HG03139 (cell line): ENCODE results near the gene PARG.
"Not testable (repeated sequence)": the region's sequence is repeated elsewhere in the genome, so short reads cannot be mapped to it uniquely, and the experiment has no call there.

ENCODE experiments used
- ATAC-seq: cut with Tn5 transposase; IDR thresholded peaks from one replicate; pipeline ENCODE4 v1.9.1; 2021; ENCODE audit not compliant: unreplicated experiment

The PARG gene

DNA sequence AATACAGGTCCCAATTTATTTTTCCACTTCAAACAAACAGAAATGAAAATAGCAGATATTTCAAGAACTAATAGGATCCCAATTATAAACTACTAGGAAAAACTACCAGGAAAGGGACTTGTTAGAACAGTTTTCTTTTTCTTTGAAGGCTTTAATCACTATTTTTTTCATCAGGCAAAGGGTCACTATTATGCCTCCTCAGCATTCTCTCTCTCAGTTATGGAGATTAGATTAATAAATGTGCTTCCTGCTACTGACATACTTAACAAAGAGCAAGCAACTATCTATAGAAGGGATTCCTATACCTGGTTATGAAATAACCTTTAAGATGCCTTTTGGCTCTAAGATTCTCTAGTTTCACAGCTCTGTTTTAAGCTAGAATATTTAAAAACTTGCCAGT lies 108.7 kb downstream of the PARG start:
- no peak for ATAC-seq

DNA sequence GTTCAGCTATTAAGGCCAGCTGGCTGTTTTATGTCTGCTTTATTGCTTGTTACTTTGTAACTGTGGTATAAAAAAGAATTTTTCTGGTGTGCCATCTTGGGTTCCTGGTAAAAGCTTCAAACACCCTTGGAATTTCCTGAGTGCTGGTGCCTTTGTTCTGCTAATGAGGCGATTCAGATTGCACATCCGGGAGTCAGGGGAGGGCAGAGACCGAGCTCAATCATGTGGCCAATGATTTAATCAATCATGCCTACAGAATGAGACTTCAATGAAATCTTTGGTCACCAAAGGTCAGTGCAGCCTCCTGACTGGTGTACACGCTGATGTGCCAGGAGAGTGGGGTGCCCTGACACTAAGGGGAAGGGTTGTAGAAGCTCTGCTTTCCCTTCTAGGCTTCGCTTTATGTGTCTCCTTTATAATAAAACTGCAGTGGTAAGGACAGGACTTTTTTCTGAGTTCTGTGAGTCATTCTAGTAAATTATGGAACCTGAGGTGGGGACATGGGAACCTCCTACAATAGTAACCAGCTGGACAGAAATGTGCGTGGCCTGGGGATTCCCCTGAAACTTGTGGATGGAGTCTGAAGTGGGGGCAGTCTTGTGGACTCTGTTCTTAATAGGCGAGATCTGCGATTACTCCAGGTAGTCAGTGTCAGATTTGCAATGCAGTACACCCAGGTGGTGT lies 110.3 kb downstream of the PARG start:
- no peak for ATAC-seq

DNA sequence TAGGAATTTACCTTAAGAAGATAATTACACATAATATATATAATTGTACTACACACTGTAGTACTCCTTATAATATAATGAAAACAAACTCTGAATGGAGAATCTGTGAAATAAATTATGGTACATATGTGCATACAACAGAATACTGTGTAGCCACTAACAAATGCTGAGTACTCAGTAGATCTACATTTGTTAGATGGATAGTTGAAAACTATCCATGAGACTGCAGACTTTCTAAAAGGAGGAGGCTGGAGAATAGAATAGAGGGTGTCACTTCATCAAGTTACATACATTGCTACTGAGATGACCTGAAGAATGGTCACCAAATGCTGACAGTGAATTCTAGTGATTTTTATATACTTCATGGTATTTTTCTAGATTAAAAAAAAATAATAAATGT lies 111.0 kb downstream of the PARG start:
- no peak for ATAC-seq

DNA sequence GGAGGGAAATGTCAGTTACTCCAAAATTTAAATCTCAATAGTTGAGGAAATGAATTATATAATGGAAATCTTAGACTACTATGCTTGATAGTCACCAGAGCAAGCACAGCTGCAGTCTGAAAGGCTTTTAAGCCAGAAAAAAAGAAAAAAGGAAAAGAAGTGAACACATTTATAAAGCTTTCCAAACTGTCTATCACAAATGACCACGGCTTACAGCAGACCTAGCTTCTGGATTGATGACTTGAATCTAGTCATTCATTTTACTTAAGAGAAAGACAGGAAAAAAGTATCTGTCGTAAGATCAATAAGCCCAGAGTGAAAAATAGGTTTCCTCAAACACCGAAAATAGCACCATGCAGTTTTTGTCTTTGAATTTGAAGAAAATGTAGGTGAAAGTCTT lies 111.8 kb downstream of the PARG start:
- no peak for ATAC-seq

DNA sequence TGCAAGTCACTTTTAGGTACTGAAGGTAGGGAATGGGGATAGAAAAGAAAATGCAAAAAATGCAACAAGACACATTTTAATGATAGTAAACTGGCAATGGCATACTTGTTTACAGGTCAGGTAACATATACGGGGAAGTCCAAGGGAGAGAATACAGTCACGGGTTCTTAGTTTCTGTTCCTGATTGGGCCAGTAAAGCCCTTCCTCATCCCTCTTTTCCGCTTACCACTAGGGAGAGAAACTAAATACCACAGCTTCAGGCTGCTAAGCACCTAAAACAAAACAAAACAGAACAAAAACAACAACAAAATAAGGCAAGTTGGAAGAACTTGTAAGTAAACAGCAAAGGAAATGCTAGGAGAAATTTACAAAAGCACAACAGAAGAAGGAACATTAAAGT lies 114.5 kb downstream of the PARG start:
- ATAC-seq = no peak

DNA sequence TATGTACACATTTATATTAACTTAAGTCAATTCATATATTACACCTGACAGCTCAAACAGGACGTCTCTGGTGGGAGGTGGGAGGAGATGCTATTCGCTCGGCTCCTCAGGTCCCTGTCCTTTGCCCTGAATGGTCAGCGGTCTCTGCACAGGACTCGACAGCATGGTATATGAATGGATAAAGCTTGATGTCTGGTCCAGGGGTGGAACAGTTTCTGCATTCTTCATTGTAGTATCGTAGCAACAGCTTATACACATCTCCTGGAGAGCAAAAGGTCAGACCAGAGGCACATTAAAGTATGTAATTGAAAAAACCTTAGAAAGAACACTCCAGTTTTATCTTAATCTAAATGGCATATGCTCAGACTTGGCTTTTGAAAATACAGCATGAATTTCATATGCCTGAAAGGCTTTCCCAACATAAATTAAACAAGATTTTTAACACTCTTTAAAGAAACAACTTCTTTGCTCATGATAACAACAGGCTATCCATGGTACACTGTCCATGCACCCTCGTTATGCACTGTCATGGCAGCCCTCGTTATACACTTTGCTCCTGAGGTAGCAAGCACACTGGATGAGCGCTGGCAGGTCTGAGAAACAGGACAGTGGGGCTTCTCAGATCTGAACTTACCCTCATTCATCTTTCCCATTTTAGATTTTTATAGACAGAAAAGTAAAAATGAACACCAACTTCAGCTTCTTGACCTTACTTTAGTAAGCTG lies 122.4 kb downstream of the PARG start:
- no peak for ATAC-seq

DNA sequence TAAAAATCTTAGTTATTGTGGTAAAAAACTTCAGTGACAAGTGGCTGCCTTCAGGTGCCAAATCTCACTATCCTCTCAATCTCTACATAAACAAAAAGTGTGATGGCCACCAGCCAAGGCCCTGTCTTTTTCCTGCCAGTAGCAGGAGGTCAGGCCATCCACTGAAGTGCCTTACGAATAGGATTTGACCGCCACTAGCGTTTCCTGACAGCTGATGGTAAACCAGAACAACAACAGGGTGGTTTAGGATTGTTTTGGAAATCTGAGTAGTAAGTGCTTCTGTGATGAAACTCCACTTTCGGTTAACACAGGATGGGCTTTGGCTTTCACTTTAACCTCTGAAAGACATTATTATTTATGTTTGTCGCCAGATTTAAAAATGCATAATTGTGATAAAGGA lies 124.0 kb downstream of the PARG start:
- ATAC-seq = no peak

DNA sequence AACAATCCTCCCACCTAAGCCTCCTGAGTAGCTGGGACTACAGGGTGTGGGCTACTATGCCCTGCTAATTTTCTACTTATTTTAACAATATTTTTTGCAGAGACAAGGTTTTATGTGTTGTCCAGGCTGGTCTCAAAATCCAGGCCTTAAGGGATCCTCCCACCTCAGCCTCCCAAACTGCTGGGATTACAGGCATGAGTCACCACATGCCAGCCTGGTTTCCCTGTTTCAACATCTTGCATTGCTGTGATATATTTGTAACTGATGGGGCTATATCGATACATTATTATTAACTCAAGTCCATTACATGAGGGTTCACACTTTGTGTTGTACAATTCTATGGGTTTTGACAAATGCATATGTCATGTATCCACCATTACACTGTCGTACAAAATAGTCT lies 137.8 kb downstream of the PARG start:
- no peak for ATAC-seq

DNA sequence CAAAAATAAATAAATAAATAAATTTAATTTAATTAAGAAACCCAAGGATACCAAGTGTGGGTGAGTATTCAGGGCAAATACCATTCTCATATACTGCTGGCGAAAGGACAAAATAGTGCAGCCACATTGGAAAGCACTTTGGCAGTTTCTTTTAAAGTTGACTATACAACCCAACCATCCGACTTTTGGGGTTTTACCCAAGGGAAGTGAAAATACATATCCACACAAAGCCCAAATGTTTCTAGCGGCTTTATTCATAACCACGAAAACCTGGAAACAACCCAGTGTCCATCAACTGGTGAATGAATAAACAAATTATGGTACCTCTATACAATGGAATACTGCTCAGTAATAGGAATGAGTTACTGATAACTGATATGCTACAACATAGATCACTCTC lies 143.6 kb downstream of the PARG start:
- no peak for ATAC-seq

DNA sequence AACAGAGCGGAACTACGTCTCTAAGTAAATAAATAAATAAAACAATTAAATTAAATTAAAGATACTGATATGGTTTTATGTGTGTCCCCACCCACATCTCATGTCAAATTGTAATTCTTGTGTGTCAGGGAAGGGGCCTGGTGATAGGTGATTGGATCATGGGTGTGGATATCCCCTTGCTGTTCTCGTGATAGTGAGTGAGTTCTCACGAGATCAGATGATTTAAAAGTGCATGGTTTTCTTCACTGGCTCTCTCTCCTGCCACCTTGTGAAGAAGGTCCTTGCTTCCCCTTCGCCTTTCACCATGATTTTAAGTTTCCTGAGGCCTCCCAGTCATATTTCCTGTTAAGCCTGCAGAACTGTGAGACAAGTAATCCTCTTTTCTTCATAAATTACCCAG lies 150.7 kb downstream of the PARG start:
- ATAC-seq = no peak

DNA sequence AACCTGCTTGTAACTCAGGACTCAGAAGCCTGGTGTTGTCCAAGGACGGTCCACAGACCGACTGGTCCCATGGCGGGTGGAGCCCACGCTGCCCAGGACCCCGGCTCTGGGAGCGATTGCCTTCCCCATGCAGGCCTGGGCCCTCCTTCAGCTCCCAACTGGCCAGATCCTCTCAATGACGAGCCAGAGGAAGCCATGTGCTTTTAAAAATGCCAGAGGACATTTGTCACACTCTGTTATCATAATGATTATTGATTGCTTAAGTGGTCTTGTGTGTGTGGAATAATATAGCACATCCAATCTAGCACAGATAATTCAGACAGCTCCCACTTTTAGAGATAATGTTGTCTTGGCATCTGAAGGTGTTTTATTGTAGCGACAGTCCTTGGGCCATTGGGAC lies 157.1 kb downstream of the PARG start:
- no peak for ATAC-seq

DNA sequence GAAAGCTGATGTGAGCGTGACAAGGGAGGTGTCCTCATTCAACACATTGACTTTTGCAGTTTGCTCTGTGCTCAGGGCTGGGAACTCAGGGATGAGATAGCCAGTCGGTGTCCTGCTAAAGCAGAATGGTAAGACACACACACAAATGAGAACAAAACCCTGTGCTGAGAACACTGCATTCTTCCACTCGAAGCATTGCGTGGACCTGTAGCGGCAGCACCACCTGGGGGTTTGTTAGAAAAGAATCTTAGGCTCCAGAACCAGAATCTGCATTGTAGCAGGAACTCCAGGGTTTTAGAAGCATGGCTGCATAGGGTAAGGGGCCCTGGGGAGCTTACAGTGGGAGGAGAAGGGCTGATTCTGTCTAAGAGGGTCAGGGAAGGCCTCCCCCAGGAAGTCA lies 158.2 kb downstream of the PARG start:
- no peak for ATAC-seq

DNA sequence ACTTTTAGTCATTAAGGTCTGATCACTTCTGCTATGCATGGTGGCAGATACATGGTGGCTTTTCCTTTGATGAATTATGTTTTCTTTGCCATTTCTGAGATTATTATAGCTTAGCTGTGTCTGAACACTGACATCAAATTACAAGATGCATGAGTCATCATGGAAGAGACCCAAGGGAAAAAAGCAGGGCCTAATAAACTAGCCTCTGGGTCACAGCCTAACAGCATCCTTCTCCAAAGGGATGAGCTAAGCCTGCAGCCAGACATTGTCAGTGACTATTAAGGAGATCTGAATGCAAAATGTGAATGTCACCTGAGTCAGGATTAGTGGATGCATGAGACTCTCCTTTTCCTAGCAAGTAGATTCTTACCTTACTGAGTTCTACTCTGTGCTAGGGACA lies 160.6 kb downstream of the PARG start:
- ATAC-seq = no peak

DNA sequence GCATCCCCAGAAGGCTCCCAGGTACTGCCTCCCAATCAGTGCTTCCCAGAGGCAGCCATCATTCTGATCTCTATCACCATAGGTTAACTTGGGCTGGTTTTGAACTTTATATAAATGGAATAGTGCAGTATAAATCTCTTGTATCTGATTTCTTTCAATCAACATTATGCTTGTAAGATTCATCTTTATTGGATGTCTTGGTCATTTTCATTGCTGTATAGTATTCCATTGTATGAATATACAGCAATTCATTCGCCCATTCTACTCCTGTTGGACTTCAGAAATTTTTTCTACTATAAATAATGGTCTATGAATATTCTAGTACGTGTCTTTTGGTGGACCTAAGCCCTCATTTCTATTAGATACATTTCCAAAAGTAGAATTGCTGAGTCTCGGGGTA lies 163.6 kb downstream of the PARG start:
- no peak for ATAC-seq

DNA sequence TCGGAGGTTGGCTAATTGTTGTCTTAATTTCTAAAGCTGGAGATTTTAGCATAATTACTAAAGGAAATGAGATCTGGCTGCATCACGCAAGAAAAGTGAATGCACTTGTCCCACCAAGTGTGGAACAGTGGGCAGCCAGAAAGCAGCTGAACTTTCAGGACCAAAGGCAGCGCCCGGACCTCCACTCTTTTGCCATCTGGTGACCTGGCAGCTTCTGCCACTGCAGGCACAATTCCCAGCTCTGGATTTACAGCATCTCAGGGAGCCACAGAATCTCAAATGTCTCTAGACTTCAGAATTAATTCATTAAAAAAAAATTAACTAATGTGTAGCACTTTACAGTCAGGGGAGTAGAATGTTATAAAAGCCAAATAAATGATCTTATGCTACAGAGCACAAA lies 165.0 kb downstream of the PARG start:
- ATAC-seq = no peak

DNA sequence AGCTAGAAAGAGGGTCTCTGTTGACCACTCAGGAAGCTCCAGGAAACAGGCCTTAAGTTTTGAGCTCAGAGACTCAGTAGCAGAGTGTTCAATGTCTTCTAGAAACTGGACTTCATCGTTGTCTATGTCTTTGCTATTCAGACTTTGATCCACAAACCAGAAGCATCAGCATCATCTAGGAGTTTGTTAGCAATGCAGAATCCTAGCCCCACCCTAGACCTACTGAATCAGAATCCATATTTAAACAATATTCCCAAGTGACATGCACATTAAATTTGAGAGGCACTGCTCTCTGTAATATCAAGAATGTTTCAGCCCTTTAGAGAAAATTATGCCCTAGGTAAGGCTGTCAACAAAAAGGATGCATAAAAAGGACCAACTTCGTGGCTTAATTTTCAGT lies 166.8 kb downstream of the PARG start:
- ATAC-seq = no peak

DNA sequence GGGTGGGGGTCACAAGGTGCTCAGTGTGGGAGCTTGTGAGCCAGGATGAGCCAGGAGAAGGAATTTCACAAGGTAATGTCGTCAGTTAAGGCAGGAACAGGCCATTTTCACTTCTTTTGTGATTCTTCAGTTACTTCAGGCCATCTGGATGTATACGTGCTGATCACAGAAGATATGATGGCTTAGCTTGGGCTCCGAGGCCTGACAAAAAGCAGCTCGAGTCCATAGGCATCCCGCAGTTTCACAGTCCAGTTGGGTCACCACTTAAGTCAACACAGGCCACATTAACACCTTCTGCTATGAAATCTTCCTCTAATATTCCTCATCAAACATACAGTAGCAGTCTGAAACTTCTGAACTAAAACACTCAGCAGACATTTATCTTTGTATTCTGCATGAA lies 168.9 kb downstream of the PARG start:
- ATAC-seq = not testable (repeated sequence)

DNA sequence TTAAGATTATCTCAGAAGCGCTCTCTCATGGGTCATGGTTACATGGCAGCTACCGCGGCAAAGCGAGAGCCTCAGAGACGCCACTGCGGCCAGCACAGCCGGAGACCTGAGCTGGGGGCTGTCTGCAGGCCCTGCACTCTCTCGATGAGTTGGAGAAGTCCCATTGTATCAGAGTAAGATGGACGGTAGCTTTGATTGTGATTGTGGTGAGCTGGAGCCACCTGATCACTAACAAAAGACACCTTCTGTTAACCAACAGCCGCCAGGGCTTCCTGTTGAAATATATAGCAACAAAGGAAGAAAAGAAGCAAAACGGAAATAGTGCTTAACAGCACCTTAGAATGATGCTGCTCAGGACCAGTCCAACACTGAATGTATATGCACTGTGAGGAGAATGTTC lies 170.8 kb downstream of the PARG start:
- ATAC-seq = not testable (repeated sequence)

DNA sequence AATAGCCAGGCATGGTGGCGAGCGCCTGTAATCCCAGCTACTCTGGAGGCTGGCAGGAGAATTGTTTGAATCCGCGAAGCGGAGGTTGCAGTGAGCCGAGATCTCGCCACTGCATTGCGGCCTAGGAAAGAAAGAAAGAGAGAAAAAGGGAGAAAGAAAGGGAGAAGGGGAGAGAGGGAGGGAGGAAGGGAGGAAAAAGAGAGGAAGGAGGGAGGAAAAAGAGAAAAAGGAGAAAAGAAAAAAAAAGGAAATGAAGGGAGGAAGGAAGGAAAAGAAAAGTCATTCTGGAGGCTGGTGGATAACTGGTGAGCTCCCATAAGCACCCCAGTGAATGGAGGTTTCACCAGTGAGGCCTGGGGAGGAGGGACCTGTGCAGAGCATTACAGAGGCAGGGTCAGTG lies 172.1 kb downstream of the PARG start:
- no peak for ATAC-seq

DNA sequence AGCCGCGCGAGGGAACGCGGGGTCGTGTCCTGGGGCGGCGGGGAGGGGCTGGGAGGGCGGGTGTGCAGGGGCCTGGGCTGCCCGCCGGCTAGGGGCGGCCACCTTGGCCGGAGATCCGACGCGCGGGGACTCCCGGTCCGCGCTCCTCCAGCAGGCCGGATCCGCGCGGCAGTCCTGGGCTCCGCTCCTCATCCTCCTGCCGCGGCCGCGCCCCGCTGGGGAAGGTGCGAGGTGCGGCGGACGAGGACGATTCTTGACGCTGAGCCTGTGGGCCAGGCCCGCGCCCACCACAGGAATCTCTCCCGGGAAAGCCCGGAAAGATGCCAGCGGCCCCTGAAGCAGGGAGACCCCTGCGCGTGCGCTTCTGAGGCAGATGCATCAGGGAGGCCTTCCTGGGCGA lies 173.1 kb downstream of the PARG start:
- no peak for ATAC-seq

DNA sequence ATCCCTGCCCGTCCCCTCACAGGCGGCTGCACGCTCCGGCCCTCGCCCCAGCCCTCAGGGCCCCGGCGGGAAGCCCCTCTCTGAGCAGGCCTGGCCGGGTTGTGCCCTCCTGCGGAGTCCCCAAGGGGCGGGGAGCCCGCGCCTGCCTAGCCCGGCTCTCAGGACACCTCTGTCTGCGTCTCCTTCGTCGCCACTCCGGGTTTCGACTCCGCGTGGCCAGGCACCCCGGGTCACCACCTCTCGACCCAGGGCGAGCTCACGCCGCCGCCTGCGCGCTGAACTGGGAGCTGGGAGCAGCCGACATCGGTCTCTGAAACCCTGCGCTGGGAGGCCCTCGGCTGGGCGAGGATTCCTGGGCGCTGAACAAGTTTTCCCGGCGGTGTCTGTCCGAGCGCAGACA lies 173.5 kb downstream of the PARG start:
- ATAC-seq = no peak
